Measurements from ENCODE around the gene VEZF1.

The VEZF1 gene

DNA sequence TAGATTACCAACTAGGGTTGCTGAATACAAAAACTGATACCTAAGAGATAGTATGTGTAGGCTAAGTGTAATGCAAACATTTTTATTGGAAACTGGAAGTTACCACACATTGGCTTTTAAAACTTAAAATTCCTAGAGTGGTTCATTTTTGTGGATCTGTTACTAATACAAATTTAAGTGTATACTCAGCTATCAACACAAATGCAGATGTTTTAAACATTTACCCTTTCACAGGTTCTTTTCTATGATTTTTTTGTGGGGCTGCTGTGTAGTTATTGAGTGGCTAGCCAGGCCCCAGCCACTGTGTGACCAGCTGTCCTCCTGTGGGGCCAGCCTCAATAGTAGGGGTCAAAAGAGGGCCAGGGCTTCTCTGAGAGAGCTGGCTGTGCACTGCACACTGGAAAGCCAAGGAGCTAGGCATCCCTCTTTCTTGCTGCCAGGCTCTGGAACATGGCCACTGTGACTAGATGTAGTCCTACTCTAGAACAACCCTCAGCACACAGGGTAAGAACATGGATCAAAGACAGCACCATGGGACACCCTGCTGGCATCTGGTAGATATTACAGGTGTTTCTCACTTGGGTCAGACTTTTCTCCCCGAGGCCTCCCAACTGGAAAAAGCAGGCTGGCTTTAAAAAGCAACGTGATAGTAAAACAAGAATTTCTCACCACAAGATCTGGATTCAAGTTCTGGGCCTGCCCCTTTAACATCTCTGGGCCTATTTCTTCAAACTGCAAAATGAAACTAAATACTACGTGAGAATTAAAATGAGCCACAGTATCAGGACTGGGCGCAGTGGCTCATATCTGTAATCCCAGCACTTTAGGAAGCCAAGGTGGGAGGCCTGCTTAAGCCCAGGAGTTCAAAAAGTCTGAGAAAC lies 7.3 kb upstream of the VEZF1 start:
- peak overlapping the region; percentile 19 for H3K27ac ChIP-seq (ENCODE audit: low read length)
- no peaks in the 10 kb centered on the region for H3K9me3 ChIP-seq (ENCODE audit: control insufficient read depth in 1 of 2, low read length in 2 of 2)
- peaks cover 12 to 23% of the 10 kb centered on the region in 2 donors for H3K4me1 ChIP-seq (ENCODE audit: control insufficient read depth in 1 of 2, insufficient read depth in 2 of 2, low read length in 2 of 2)
- H3K36me3 ChIP-seq (ENCODE audit: control insufficient read depth in 1 of 2, insufficient read depth in 2 of 2, low read length in 2 of 2) = peaks cover 6 to 15% of the 10 kb centered on the region in 2 donors
- no peaks in the 10 kb centered on the region for H3K27me3 ChIP-seq (ENCODE audit: low read depth, low read length)
- no peak overlapping the region for H3K4me3 ChIP-seq (ENCODE audit: low read depth in 1 of 2, low read length in 2 of 2)

GRCh38 chr17:57994436-57994835 lies 6.4 kb upstream of the VEZF1 start:
- Histone ChIP-seq H3K4me3 (ENCODE audit: low read depth in 1 of 2, low read length in 2 of 2) (no peak overlapping the region), H3K36me3 (ENCODE audit: control insufficient read depth in 1 of 2, insufficient read depth in 2 of 2, low read length in 2 of 2) (peaks cover 1 to 7% of the 10 kb centered on the region in 2 donors), H3K4me1 (ENCODE audit: control insufficient read depth in 1 of 2, insufficient read depth in 2 of 2, low read length in 2 of 2) (peaks cover 12 to 24% of the 10 kb centered on the region in 2 donors), H3K27me3 (ENCODE audit: low read depth, low read length) (no peaks in the 10 kb centered on the region), H3K9me3 (ENCODE audit: control insufficient read depth in 1 of 2, low read length in 2 of 2) (no peaks in the 10 kb centered on the region), H3K27ac (ENCODE audit: low read length) (peak overlapping the region; percentile 30)

DNA sequence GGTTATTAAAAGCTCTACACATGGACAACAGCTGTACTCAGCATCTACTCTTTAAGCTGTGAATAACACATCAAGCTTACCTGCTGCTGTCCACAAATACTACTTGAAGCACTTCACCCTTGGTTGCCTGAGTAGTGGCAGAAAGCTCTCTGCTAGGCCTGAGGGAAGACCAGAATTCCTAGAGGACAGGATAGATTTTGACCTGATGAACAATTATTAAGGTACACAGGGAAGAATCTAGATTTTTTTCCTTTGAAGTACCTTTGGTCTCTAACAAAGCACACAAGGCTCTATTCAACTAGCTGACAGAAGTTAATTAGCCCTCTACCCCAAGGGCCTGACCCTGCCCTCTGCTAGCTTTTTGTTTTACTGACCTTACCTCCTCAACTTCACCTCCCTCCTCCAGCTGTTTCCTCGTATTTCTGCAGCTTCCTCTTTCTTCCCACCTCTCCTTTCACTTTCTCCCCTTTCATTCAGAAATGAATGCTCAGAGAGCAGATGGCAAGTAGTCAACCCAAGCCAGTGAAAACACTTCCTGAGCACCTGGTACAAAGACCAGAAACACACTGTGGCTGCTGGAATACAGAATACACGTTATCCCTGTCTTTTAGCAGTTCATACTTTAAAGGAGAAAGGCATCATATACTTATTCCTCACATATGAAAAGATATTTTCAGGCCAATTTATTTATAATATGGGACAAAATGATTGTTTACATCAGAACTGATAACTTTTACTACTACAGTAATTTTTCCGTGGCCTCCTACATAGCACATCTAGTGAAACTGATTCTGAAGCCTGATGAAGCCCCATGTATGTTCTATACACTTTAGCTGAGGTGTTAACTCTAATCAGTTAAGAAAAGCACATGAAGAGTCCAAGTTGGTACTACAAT lies 5.7 kb upstream of the VEZF1 start:
- peak overlapping the region; percentile 30 for H3K27ac ChIP-seq (ENCODE audit: low read length)
- no peaks in the 10 kb centered on the region for H3K9me3 ChIP-seq (ENCODE audit: control insufficient read depth in 1 of 2, low read length in 2 of 2)
- no peaks in the 10 kb centered on the region for H3K27me3 ChIP-seq (ENCODE audit: low read depth, low read length)
- H3K4me3 ChIP-seq (ENCODE audit: low read depth in 1 of 2, low read length in 2 of 2) = no peak overlapping the region
- H3K4me1 ChIP-seq (ENCODE audit: control insufficient read depth in 1 of 2, insufficient read depth in 2 of 2, low read length in 2 of 2) = peaks cover 12 to 31% of the 10 kb centered on the region in 2 donors
- H3K36me3 ChIP-seq (ENCODE audit: control insufficient read depth in 1 of 2, insufficient read depth in 2 of 2, low read length in 2 of 2) = peaks cover 0 to 4% of the 10 kb centered on the region in 2 donors

- Histone ChIP-seq H3K27ac (ENCODE audit: low read length) (no peak overlapping the region), H3K9me3 (ENCODE audit: control insufficient read depth in 1 of 2, low read length in 2 of 2) (no peaks in the 10 kb centered on the region), H3K36me3 (ENCODE audit: control insufficient read depth in 1 of 2, insufficient read depth in 2 of 2, low read length in 2 of 2) (peaks cover 0 to 7% of the 10 kb centered on the region in 2 donors), H3K27me3 (ENCODE audit: low read depth, low read length) (no peaks in the 10 kb centered on the region), H3K4me3 (ENCODE audit: low read depth in 1 of 2, low read length in 2 of 2) (no peak overlapping the region), H3K4me1 (ENCODE audit: control insufficient read depth in 1 of 2, insufficient read depth in 2 of 2, low read length in 2 of 2) (peaks cover 12 to 32% of the 10 kb centered on the region in 2 donors)
Observed at GRCh38 chr17:57991537-57991936, 3.5 kb upstream of the VEZF1 start.

- Histone ChIP-seq H3K36me3 (ENCODE audit: control insufficient read depth in 1 of 2, insufficient read depth in 2 of 2, low read length in 2 of 2) (peaks cover 0 to 7% of the 10 kb centered on the region in 2 donors), H3K4me1 (ENCODE audit: control insufficient read depth in 1 of 2, insufficient read depth in 2 of 2, low read length in 2 of 2) (peaks cover 22 to 37% of the 10 kb centered on the region in 2 donors), H3K27ac (ENCODE audit: low read length) (no peak overlapping the region), H3K27me3 (ENCODE audit: low read depth, low read length) (no peaks in the 10 kb centered on the region), H3K9me3 (ENCODE audit: control insufficient read depth in 1 of 2, low read length in 2 of 2) (no peaks in the 10 kb centered on the region), H3K4me3 (ENCODE audit: low read depth in 1 of 2, low read length in 2 of 2) (no peak overlapping the region)
Observed at GRCh38 chr17:57990037-57990436, 2.0 kb upstream of the VEZF1 start.

DNA sequence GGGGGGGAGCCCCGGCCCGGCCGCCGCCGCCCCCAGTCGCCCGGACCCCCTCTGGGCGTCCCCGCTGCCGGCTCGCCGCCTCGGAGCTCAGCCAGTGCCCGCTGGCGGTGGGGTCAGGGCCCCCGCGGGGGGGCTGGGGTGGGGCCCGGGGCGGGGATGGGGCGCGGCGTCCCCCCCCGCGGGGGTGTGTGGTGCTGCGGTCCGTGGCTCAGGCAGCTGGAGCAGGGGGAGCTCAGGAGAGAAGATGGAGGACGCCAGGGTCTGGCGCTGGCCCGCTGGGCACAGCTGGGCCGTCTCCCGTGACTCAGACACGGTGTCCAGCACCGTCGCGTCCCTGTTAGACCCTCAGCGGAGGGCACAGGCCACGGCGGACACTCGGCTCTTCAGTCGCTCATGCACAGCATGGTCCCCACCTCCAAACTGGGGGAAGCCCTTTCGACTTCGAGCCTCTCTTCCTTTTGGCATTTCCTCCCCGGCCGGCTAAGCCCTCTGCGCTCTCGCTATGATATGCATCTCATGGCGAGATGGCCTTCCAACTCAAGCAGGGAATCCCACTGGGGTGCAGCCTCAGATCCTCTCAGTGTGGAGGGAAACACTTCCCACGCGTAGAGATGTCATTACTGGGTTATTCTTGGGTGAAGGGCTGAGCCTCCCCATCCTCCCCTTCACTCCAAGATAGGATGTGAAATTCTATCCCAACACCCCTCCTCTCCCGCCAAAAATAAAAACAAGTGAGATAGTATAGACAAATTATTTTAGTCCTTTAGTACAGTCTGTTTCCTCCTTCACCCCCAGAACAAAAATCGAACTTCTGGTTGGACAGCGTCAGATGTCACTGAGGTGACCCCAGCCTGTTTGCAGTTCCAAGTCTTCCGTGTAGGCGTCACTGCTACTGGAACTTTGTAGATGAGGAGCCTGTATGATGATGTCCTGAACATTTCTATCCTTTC lies 522 bp upstream of the VEZF1 start:
- Histone ChIP-seq H3K27me3 (ENCODE audit: low read depth, low read length) (no peaks in the 10 kb centered on the region), H3K9me3 (ENCODE audit: control insufficient read depth in 1 of 2, low read length in 2 of 2) (no peaks in the 10 kb centered on the region), H3K4me3 (ENCODE audit: low read depth in 1 of 2, low read length in 2 of 2) (peak overlapping the region; percentile 76 to 80), H3K27ac (ENCODE audit: low read length) (peak overlapping the region; percentile 90), H3K36me3 (ENCODE audit: control insufficient read depth in 1 of 2, insufficient read depth in 2 of 2, low read length in 2 of 2) (peaks cover 0 to 7% of the 10 kb centered on the region in 2 donors), H3K4me1 (ENCODE audit: control insufficient read depth in 1 of 2, insufficient read depth in 2 of 2, low read length in 2 of 2) (peaks cover 24 to 40% of the 10 kb centered on the region in 2 donors)

DNA sequence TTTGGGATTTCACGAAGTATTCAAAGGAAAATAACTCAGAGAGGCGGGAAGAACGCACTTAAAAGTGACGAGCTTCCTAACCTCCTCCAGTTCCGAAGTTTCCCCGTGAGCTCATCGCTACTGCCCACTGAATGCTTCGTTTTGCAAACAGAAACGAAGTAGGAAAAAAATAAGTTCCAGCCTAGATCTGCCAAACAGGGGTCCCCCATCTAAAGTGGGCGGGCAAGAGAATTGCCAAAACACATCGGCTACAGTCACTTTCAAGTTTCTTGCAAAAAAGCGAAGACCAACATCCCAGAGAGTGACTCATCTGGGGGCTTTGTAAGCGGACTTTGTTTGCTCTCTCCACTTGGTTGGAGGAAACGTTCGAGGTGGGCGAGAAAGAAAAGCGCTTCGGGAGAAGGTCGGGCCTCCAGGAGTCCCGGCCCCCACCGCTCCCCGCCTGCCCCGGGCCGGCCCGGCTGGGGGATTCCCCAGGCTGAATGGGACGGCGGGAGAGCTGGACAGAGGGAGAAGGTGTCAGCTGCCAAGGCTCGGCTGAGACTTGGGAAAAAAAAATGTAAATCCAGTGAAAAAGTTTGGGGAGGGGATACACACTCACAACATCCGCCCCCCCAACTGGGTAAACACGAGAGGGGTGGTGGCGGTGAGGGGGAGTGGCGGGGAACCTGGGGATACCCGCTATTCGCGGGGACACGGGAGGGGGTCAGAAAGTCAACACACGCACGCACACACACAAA lies 1.0 kb downstream of the VEZF1 start:
- Histone ChIP-seq H3K27me3 (ENCODE audit: low read depth, low read length) (no peaks in the 10 kb centered on the region), H3K4me3 (ENCODE audit: low read depth in 1 of 2, low read length in 2 of 2) (peak overlapping the region; percentile 75 to 87), H3K4me1 (ENCODE audit: control insufficient read depth in 1 of 2, insufficient read depth in 2 of 2, low read length in 2 of 2) (peaks cover 20 to 48% of the 10 kb centered on the region in 2 donors), H3K27ac (ENCODE audit: low read length) (peak overlapping the region; percentile 94), H3K36me3 (ENCODE audit: control insufficient read depth in 1 of 2, insufficient read depth in 2 of 2, low read length in 2 of 2) (peaks cover 6 to 7% of the 10 kb centered on the region in 2 donors), H3K9me3 (ENCODE audit: control insufficient read depth in 1 of 2, low read length in 2 of 2) (no peaks in the 10 kb centered on the region)

- Histone ChIP-seq H3K4me3 (ENCODE audit: low read depth in 1 of 2, low read length in 2 of 2) (peak overlapping the region; percentile 14 to 21), H3K27me3 (ENCODE audit: low read depth, low read length) (no peaks in the 10 kb centered on the region), H3K27ac (ENCODE audit: low read length) (peak overlapping the region; percentile 67), H3K36me3 (ENCODE audit: control insufficient read depth in 1 of 2, insufficient read depth in 2 of 2, low read length in 2 of 2) (peaks cover 7% of the 10 kb centered on the region in 2 donors), H3K9me3 (ENCODE audit: control insufficient read depth in 1 of 2, low read length in 2 of 2) (no peaks in the 10 kb centered on the region), H3K4me1 (ENCODE audit: control insufficient read depth in 1 of 2, insufficient read depth in 2 of 2, low read length in 2 of 2) (peaks cover 20 to 56% of the 10 kb centered on the region in 2 donors)
Observed at GRCh38 chr17:57985675-57985974, 2.4 kb downstream of the VEZF1 start.

- Histone ChIP-seq H3K4me3 (ENCODE audit: low read depth in 1 of 2, low read length in 2 of 2) (peak overlapping the region; percentile 14 to 21), H3K4me1 (ENCODE audit: control insufficient read depth in 1 of 2, insufficient read depth in 2 of 2, low read length in 2 of 2) (peaks cover 20 to 58% of the 10 kb centered on the region in 2 donors)
Observed at GRCh38 chr17:57984936-57985674, 2.9 kb downstream of the VEZF1 start.

More at GRCh38 chr17:57984936-57985674, 2.9 kb downstream of the VEZF1 start:
- Histone ChIP-seq H3K27ac (ENCODE audit: low read length) (peak overlapping the region; percentile 67), H3K9me3 (ENCODE audit: control insufficient read depth in 1 of 2, low read length in 2 of 2) (no peaks in the 10 kb centered on the region), H3K36me3 (ENCODE audit: control insufficient read depth in 1 of 2, insufficient read depth in 2 of 2, low read length in 2 of 2) (peaks cover 9 to 12% of the 10 kb centered on the region in 2 donors), H3K27me3 (ENCODE audit: low read depth, low read length) (no peaks in the 10 kb centered on the region)

Data from muscle layer of duodenum (tissue), 2 donors.